ENCODE data around the gene PEX12. TPM values are rescaled to one million over a fixed set of nuclear protein-coding genes. Genes with fewer than 3 reads are reported as not detected.
A peak's percentile ranks its signal among the peaks of the same experiment; 100 is the strongest.

The PEX12 gene
- total RNA-seq, 1 experiment from 2014 or later: 5.2 TPM

- DNase-seq (ENCODE audit: low spot score): no peak
- POLR2A ChIA-PET: interaction anchor here (0.6 to 2.4 kb wide), 2 partner anchors 10 to 130 kb away, joined by 3 to 13 read pairs; partner anchors contain the start of gene PEX12
- ATAC-seq: peak; percentile 7; the same call in 1 of the 2 replicates
- Mint-ChIP-seq H3K4me1 (peaks cover 13% of the 10 kb centered on the region), H3K27ac (peak overlapping the region; percentile 92), H3K36me3 (no peaks in the 10 kb centered on the region), H3K4me3 (peak overlapping the region; percentile 97), H3K9me3 (no peaks in the 10 kb centered on the region), H3K27me3 (ENCODE audit: low read depth) (peaks cover 35% of the 10 kb centered on the region)
- no peak for TF ChIP-seq ZNF219 (CRISPR knock-in tag; IDR thresholded peaks at IDR 0.05; ENCODE audit: borderline replicate concordance)
- TF ChIP-seq PRDM15 (CRISPR knock-in tag; IDR thresholded peaks at IDR 0.05): no peak
- TF ChIP-seq USF1 (CRISPR knock-in tag; IDR thresholded peaks at IDR 0.05): no peak
- no peak for TF ChIP-seq CTCF (IDR thresholded peaks at IDR 0.05)
- TF ChIP-seq RORB (CRISPR knock-in tag; IDR thresholded peaks at IDR 0.05): no peak
- no peak for TF ChIP-seq OVOL2 (CRISPR knock-in tag; IDR thresholded peaks at IDR 0.05; ENCODE audit: borderline replicate concordance)
- TF ChIP-seq ESRRA (CRISPR knock-in tag; IDR thresholded peaks at IDR 0.05; ENCODE audit: borderline replicate concordance): no peak
- no peak for TF ChIP-seq E2F4 (CRISPR knock-in tag; IDR thresholded peaks at IDR 0.05; ENCODE audit: borderline replicate concordance, low read depth)
- TF ChIP-seq NR1H2 (CRISPR knock-in tag; IDR thresholded peaks at IDR 0.05): no peak
- no peak for TF ChIP-seq JAZF1 (CRISPR knock-in tag; IDR thresholded peaks at IDR 0.05)
- no peak for TF ChIP-seq ELF4 (CRISPR knock-in tag; IDR thresholded peaks at IDR 0.05; ENCODE audit: low read depth)
- TF ChIP-seq ZNF532 (CRISPR knock-in tag; IDR thresholded peaks at IDR 0.05; ENCODE audit: borderline replicate concordance): no peak
- TF ChIP-seq FOXK1 (CRISPR knock-in tag; IDR thresholded peaks at IDR 0.05): no peak
- no peak for TF ChIP-seq NR2C2 (CRISPR knock-in tag; IDR thresholded peaks at IDR 0.05)
- no peak for TF ChIP-seq RELA (CRISPR knock-in tag; IDR thresholded peaks at IDR 0.05; ENCODE audit: borderline replicate concordance)
- TF ChIP-seq EMX1 (CRISPR knock-in tag; IDR thresholded peaks at IDR 0.05): no peak
- no peak for TF ChIP-seq ATF3 (CRISPR knock-in tag; conservative IDR thresholded peaks at IDR 0.05)
- no peak for TF ChIP-seq AR (CRISPR knock-in tag; IDR thresholded peaks at IDR 0.05)
- CTCF ChIA-PET: interaction anchor here (0.8 to 1.5 kb wide), 3 partner anchors 10 to 196 kb away, joined by 4 to 7 read pairs (median 6); partner anchors contain the start of gene PEX12
Measured at GRCh38 chr17:35568561-35568960, 9.8 kb downstream of the PEX12 start.
